Middle frontal gyrus (tissue), 1 donor: Measurements from ENCODE around the gene RASSF5.

Source experiments
- DNase-seq: peaks from one replicate; pipeline ENCODE4 v3.0.0-alpha.2; 2015; ENCODE audit warnings: low spot score; ENCODE audit errors: extremely low spot score

The RASSF5 gene

DNA sequence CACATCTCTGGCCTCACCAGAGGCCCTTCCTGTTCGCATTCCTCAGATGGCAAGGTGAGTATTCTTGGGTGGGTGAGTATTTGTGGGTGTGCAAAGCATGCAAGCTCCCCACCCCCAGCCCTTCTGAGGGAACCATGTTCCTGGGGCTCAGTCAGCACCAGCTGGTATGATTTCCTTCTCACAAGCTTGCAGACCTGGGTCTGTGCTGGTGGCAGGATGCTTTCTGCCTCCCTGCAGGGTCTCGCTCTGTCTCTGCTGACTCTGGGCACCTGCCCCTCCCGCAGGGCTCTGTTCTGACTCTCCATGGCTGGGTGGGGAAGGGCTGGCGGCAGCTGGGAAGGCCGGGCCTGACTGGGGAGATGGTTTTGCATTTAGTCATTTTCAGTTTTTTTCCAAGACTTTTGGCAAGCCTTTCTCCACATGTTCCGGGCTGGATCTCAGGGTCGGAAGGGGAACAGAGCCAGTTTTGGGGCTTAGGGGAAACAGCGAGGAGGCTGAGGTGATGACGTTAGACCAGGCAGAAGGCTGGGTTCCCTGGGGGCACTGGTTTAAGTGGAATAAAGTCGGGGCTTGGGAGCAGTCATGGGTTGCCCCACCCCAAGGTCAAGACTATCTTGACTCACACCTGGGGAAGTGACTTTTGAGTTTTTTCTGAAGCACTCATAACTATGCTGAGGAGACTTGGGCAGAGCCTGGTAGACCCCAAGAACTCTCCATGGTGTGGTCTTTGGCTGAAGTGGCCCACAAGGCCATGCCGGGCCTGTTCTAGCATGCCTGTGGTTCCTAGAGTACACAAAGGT is 6.2 kb downstream of the RASSF5 start:
- DNase-seq: no peak

DNA sequence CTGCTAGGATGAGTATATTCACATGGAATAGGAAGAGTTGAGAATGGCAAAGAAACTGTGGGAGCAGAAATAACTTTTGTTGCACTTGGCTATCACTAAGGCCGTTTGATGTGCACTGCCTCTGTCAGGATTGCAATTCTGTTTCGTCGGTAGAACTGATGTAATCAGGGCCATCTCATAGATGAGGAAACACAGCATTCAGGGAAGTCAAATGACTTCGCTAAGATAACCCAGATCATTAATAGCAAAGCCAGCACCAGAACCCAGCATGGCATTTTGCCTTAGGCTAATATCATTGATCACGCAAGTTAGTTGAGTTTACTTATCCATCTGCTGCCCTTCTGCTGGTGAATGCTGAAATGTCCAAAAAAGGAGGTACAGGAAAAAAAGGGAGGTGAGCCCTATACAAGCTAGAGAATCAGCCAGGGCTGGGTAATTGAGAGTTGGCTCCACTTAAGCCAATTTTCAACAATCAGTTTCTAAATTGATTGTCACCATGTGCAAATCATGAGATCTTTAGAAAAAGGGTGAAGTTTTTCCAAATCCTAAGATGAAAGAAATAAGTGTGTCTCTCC is 7.6 kb downstream of the RASSF5 start:
- DNase-seq: no peak

DNA sequence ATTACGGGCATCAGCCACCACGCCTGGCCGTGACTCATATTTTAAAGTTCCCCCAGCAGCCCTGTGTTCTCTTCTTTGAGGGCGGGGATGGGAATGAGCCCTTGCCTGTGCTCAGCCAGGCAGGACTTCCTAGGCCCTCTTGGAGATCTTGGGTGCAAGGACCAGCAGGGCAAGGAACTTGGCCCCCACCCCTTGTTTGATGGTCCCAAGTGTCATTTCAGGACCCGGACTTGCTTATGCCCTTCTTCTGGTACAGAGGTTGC is 9.3 kb downstream of the RASSF5 start:
- DNase-seq: no peak

DNA sequence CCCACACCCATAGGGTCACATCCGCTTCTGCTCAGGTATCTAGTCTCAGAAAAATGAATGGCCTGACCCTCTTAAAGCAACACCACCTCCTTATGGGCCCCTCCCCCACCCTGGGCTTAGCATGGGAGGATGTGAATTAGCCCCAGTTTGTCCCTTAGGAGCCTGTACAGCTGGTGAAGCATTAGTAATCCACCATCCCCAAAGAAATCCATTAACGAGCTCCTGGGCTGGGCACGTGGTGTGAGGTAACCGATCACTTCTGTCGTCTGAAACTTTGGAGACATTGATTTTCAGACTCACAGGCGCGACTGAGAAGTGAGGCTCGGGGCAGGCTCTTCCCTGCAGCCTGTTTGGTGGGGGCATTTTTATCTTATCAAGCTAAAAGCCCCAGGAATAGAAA is 10.5 kb downstream of the RASSF5 start:
- DNase-seq: no peak

GRCh38 chr1:206518206-206518605 is 10.9 kb downstream of the RASSF5 start:
- no peak for DNase-seq

GRCh38 chr1:206518743-206519142 is 11.4 kb downstream of the RASSF5 start:
- no peak for DNase-seq

- no peak for DNase-seq
These were observed 13.8 kb downstream of the RASSF5 start for GRCh38 chr1:206521127-206521526.

DNA sequence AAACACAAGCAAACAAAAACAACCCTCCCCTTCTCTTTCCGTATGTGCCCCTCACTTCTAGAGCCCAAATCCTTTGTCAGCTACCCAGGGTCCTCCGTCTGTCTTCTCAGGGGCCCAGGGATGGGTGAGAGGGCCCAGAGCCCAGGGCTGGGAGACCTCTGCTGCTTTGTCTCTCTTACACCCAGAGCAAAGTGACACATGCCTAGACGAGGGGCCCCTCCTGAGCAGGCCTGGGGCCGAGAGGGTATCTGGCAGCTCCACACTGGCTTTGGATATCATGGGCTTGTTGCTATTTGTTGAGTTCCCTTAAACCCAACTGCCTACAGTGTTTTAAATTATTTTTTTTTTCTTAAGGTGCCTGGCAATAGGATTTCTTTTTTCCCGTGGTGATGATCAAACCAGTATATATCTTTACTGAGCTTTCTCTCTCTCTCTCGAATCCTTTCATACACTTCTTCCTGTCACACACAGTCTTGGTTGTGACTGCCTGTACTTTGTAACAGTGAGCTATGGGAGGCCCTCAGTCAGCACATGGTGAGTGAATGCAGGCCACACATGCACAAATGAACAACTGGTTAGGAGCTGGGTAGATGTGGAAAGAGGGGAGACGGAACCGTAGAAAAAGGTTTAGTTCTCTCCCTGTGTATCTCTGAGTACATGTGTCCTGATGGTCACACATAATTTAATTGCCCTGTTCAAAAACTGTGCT is 14.5 kb downstream of the RASSF5 start:
- no peak for DNase-seq

GRCh38 chr1:206524739-206525364 is 17.5 kb downstream of the RASSF5 start:
- DNase-seq: no peak

GRCh38 chr1:206526064-206526911 is 19.0 kb downstream of the RASSF5 start:
- no peak for DNase-seq

DNA sequence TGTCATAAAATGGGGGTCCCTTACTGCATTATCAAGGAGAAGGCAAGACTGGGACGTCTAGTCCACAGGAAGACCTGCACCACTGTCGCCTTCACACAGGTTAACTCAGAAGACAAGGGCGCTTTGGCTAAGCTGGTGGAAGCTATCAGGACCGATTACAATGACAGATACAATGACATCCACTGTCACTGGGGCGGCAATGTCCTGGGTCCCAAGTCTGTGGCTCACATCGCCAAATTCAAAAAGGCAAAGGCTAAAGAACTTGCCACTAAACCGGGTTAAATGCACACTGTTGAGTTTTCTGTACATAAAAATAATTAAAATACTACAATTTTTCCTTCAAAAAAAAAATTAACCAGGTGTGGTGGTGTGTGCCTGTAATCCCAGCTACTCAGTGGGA is 22.1 kb downstream of the RASSF5 start:
- DNase-seq: no peak

GRCh38 chr1:206532368-206532767 is 25.0 kb downstream of the RASSF5 start:
- no peak for DNase-seq

DNA sequence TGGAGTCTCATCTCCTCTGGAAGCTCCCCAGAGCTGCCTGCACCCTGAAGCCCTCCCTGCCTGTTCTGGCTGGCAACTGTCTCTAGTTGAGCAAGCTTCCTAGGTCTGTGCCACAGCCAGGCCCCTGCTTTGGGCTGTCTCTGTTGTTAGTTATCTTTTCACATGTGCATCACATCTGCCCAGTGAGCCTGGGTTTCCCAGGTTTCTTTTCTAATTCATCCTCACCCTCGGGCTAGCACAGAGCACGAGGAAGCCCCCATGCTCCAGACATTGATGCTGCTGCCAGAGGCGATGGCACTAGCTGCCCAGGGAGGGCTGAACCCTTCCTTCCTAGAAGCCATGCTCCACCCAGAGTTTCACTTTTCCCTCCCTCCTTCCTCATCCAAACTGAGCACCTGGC is 27.2 kb downstream of the RASSF5 start:
- DNase-seq: no peak

- no peak for DNase-seq
These were observed 28.5 kb downstream of the RASSF5 start for GRCh38 chr1:206535853-206536188.

- no peak for DNase-seq
These were observed 29.8 kb downstream of the RASSF5 start for GRCh38 chr1:206537141-206537540.

- DNase-seq: no peak
These were observed 30.9 kb downstream of the RASSF5 start for GRCh38 chr1:206538086-206538770.

DNA sequence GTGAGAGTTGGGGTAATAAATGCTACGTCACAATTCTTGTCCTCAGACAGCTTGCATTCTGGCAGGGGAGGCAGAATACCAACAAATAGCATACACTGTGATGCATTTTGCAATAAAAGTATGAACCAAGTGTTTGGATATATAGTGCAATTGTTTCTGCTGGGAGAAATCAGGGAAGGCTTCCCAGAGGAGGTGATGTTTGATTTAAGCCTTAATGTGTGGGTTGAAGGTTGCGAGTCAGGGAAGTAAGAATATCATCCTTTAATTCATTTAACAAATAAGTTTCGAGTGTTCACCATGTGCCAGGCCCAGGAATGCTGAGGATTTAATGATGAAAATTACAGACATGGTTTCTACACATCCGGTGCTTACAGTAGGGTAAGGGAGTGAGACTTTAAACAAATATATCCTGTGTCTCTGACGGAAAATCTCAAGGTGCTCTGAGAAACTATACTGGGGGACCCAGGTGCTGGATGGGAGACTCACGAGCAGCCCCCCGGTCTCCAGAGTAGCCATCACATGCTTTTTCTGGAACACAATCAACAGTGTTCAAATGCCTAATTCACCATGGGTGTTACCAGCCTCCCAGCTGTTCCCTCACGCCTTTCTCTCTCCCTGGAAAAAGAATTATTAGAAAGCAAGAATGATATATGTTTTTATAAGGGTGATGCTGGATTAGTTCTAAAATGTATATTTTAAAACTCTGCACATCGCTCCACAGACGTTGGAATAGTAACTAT is 31.7 kb downstream of the RASSF5 start:
- no peak for DNase-seq

- no peak for DNase-seq
These were observed 32.9 kb downstream of the RASSF5 start for GRCh38 chr1:206540044-206540780.

DNA sequence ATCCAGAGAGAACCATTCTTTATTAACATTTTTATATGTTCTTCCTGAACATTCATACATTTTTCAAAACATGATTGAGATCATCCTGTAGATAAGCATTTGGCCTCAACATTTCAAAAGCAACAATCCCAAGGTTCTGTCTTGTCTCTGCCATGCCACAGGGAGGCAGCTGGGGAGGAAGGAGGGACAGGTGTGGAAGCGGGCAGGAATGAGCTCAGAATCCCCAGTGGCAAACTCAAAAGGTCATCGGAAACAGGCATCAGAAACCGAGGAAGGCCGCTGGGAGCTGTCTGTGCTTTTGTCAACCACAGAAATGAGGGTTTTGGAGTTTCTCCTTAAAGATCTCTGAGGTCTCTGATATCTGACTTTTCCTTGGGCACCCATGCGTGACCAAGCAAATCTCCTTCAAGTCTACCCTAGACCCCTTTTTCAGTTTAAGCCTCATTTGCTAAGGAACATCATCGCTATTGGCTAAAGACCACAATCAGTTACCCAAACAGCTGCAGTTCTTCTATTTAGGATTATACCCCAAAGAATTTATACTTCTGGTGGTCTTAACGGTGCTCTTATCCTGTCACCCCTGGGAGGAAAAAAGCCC is 34.0 kb downstream of the RASSF5 start:
- no peak for DNase-seq
